Measurements from ENCODE around the gene CRTAC1.

DNA sequence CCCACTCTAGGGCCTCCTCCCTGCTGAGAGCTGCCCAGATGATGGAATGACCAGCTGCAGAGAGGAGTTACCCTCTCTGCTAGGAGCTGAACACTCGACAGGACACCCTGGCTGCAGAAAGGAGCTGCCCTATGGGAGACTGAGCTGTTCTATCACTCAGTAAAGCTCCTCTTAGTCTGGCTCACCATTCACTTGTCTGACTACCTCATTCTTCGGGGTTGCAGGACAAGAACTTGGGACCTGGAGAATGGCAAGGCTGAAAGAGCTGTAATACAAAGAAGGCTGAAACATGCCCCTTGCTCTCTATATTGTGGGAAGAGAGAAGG is 30.5 kb downstream of the CRTAC1 start:
- TF ChIP-seq, protein P1, sequence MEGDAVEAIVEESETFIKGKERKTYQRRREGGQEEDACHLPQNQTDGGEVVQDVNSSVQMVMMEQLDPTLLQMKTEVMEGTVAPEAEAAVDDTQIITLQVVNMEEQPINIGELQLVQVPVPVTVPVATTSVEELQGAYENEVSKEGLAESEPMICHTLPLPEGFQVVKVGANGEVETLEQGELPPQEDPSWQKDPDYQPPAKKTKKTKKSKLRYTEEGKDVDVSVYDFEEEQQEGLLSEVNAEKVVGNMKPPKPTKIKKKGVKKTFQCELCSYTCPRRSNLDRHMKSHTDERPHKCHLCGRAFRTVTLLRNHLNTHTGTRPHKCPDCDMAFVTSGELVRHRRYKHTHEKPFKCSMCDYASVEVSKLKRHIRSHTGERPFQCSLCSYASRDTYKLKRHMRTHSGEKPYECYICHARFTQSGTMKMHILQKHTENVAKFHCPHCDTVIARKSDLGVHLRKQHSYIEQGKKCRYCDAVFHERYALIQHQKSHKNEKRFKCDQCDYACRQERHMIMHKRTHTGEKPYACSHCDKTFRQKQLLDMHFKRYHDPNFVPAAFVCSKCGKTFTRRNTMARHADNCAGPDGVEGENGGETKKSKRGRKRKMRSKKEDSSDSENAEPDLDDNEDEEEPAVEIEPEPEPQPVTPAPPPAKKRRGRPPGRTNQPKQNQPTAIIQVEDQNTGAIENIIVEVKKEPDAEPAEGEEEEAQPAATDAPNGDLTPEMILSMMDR (IDR thresholded peaks at IDR 0.05) = no peak
- no peak for TF ChIP-seq POLR2A (IDR thresholded peaks at IDR 0.05)
